ENCODE data around the gene FAM171A1.

GRCh38 chr10:15315286-15315685 lies 55.8 kb downstream of the FAM171A1 start:
- no peak for TF ChIP-seq POLR2AphosphoS5 (IDR thresholded peaks at IDR 0.05; ENCODE audit: low read depth, low read length)
- no peak for TF ChIP-seq POLR2A (IDR thresholded peaks at IDR 0.05; ENCODE audit: low read depth, low read length)
- TF ChIP-seq TAF1 (IDR thresholded peaks at IDR 0.05; ENCODE audit: borderline replicate concordance, low read depth, low read length) = no peak

All from GM12892 (cell line).